ENCODE data around the gene GAPVD1. TPM values are rescaled to one million over a fixed set of nuclear protein-coding genes. Genes with fewer than 3 reads are reported as not detected.

The GAPVD1 gene
- total and polyA plus RNA-seq, 9 donors: 9.4 to 53.7 (median 40.5) TPM

DNA sequence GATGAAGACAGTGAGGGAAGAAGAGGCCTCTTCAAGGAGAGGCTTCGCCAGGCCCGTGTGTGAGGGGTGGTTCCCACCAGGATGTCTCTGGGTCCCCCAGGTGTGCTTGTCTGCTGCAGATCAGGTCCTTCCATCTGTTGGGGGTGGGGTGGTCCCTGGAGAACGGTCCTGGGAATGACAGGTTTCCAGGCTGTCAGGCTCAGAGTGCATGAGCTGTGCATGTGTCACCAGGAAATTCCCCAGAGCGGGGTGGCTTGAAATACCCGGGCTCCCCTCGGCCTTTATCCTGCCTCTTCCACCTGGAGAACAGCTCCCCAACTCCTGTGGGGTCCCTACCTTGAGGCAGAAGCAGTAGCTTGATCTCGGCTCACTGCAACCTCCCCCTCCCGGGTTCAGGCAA is 118.8 kb downstream of the GAPVD1 start:
- TF ChIP-seq EP300 (IDR thresholded peaks at IDR 0.05): no peak
- no peak for TF ChIP-seq POLR2A (IDR thresholded peaks at IDR 0.05)
- TF ChIP-seq, protein P1, sequence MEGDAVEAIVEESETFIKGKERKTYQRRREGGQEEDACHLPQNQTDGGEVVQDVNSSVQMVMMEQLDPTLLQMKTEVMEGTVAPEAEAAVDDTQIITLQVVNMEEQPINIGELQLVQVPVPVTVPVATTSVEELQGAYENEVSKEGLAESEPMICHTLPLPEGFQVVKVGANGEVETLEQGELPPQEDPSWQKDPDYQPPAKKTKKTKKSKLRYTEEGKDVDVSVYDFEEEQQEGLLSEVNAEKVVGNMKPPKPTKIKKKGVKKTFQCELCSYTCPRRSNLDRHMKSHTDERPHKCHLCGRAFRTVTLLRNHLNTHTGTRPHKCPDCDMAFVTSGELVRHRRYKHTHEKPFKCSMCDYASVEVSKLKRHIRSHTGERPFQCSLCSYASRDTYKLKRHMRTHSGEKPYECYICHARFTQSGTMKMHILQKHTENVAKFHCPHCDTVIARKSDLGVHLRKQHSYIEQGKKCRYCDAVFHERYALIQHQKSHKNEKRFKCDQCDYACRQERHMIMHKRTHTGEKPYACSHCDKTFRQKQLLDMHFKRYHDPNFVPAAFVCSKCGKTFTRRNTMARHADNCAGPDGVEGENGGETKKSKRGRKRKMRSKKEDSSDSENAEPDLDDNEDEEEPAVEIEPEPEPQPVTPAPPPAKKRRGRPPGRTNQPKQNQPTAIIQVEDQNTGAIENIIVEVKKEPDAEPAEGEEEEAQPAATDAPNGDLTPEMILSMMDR (IDR thresholded peaks at IDR 0.05): no peak
- Histone ChIP-seq H3K4me1 (ENCODE audit: insufficient read depth) (peaks cover 2% of the 10 kb centered on the region), H3K36me3 (no peaks in the 10 kb centered on the region), H3K27ac (no peak overlapping the region), H3K9me3 (no peaks in the 10 kb centered on the region), H3K27me3 (no peaks in the 10 kb centered on the region), H3K4me3 (no peak overlapping the region)
- no peak for DNase-seq
- WGBS, 3 donors: 82 to 86% (median 84%) methylated on average over 8 of the region's 8 CpGs
- intact Hi-C loops (cut with DNase I): no loop called here

DNA sequence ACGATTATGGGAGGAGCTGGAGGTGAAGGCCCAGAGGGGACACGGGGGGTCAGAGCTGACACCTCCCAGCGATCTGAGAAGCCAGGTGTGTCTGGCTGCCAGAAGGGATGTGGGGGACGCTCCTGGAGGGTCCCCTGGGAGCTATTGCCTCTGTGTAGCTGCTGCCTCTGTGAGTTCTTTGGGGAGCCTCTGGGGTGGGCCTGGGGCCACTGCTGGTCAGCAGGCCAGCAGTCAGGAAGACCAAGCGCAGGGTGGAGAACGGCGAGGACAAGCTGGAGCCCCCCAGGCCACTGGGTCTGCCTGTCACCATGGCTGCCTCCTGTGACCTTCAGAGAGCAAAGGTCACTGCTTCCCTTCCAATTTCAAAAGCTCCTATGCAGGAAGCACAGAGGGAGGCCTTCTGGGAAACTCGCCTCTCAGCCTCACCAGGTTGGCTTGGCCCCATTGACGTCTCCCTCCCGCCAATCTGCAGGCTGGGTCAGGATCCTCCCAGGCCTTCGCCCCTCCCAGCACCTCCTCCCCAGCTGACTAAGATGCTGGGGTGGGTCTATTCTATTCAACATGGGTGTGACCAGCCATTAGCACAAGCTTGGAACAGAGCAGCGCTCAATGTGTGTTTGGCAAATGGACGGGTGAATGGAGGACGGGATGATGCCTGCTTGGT is 126.4 kb downstream of the GAPVD1 start:
- no peaks in the 10 kb centered on the region for H3K9me3 ChIP-seq
- no peaks in the 10 kb centered on the region for H3K27me3 ChIP-seq
- DNase-seq: no peak
- H3K4me3 ChIP-seq: no peak overlapping the region
- no peaks in the 10 kb centered on the region for H3K4me1 ChIP-seq (ENCODE audit: insufficient read depth)
- no peaks in the 10 kb centered on the region for H3K36me3 ChIP-seq
- no peak overlapping the region for H3K27ac ChIP-seq
- 85 to 87% (median 86%) methylated on average over 14 of the region's 14 CpGs for WGBS, 3 donors
- TF ChIP-seq, protein P1 (IDR thresholded peaks at IDR 0.05): no peak
- no peak for TF ChIP-seq EP300 (IDR thresholded peaks at IDR 0.05)
- no peak for TF ChIP-seq POLR2A (IDR thresholded peaks at IDR 0.05)
- intact Hi-C loops (cut with DNase I): no loop called here

DNA sequence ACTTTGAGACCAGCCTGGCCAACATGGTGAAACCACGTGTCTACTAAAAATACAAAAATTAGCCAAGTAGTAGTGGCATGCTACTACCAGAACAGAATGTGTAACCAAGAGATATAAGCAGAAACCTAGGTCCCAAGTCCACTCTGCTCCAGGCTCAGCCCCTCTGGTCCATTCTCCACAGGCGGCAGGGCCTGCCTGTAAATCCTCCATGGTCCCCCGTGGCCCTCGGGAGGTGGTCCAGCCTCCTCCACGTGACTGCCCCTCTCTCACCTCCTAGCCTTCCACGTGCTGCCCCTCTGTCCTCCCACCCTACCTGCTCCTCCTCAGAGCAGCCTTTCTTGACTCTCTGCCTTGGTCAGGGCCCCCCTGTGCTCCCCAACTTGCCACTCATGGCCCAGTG is 127.4 kb downstream of the GAPVD1 start:
- Histone ChIP-seq H3K27me3 (no peaks in the 10 kb centered on the region), H3K27ac (no peak overlapping the region), H3K4me3 (no peak overlapping the region), H3K36me3 (no peaks in the 10 kb centered on the region), H3K4me1 (ENCODE audit: insufficient read depth) (no peaks in the 10 kb centered on the region), H3K9me3 (no peaks in the 10 kb centered on the region)
- DNase-seq: no peak
- 36 to 56% (median 43%) methylated on average over 6 of the region's 6 CpGs for WGBS, 3 donors
- TF ChIP-seq POLR2A (IDR thresholded peaks at IDR 0.05): no peak
- TF ChIP-seq, protein P1 (IDR thresholded peaks at IDR 0.05): no peak
- TF ChIP-seq EP300 (IDR thresholded peaks at IDR 0.05): no peak
- intact Hi-C loops (cut with DNase I): no loop called here

DNA sequence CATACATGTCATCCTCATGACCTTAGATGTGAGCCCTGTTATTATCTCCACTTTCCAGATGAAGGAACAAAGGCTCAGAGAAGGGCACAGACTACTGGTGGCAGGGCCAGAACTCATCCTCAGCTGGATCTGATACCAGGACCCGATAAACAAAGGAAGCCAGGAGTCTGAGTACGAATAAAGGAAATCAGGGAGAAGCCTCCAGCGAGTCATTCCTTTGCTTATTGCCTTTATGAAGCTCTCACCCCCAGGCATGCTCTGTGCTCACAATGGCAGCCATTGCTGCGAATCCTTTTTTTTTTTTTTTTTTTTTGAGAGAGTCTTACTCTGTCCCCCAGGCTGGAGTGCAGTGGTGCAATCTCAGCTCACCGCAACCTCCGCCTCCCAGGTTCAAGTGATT is 130.1 kb downstream of the GAPVD1 start:
- Histone ChIP-seq H3K27ac (no peak overlapping the region), H3K9me3 (no peaks in the 10 kb centered on the region), H3K4me1 (ENCODE audit: insufficient read depth) (no peaks in the 10 kb centered on the region), H3K36me3 (no peaks in the 10 kb centered on the region), H3K27me3 (no peaks in the 10 kb centered on the region), H3K4me3 (no peak overlapping the region)
- DNase-seq: no peak
- 93 to 96% (median 95%) methylated on average over 6 of the region's 6 CpGs for WGBS, 3 donors
- intact Hi-C loops (cut with DNase I): no loop called here
- TF ChIP-seq POLR2A (IDR thresholded peaks at IDR 0.05) (no peak), EP300 (IDR thresholded peaks at IDR 0.05) (no peak)
- TF ChIP-seq, protein P1 (IDR thresholded peaks at IDR 0.05): no peak

Measured in ovary (tissue), 9 donors.